ENCODE results near the gene PPIL3. TPM values are rescaled to one million over a fixed set of nuclear protein-coding genes. Genes with fewer than 3 reads are reported as not detected.

Gene PPIL3
- total and polyA plus RNA-seq, 2 donors (not counting 3 experiments of a cell fraction or from before 2014, with no cell fraction given): 25.0 to 27.1 TPM

DNA sequence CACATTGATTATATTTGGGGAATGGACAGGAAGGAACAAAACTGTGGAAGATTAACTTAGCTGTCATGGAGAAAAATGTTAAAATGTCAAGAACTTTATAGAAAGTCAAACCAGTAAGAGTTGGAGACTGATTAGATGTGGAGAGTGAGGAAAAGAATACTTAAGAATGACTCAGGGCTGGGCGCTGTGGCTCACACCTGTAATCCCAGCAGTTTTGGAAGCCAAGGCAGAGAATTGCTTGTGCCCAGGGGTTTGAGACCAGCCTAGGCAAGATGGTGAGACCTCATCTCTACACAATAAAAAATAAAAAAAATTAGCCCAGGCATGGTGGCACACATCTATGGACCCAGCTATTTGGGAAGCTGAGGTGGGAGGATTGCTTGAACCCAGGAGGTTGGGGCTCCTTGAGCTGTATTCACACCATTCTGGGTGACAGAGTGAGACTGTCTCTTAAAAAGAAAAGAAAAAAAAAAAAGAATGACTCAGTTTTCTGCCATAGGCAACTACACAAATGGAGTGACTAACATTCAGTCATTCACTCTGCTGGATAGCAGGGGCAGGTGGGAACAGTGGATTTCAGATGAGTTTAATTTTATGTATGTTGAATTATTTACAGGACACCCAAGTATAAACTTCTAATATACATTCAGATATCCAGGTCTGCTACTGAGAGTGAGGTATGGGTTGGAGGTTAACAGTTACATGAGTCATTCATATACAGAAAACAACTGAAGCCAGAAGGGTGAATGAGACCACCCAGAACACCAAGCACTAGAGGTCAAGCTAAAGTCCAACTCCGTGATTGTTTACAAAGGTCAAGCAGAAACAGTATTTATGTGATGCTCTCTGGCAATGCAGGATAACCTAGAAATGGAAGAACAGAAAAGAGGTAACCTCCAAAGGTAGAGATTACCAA is 40.7 kb upstream of the PPIL3 start:
- no peaks in the 10 kb centered on the region for H3K9me3 ChIP-seq (replicated peaks; ENCODE audit: control insufficient read depth, insufficient read depth, low read length)
- POLR2A ChIA-PET: interaction anchor here (0.6 to 0.7 kb wide), 2 partner anchors 12 to 28 kb away, joined by 3 to 4 read pairs; no protein-coding TSS in a partner anchor
- BruUV-seq (replicated peaks): no TSS peak
- H4K20me1 ChIP-seq (replicated peaks; ENCODE audit: control insufficient read depth, extremely low read depth, insufficient read depth, low read length): no peaks in the 10 kb centered on the region
- DNase-seq (ENCODE audit: low read depth, low spot score) (no peak), FAIRE-seq (no peak)
- H2AFZ ChIP-seq (ENCODE audit: low read depth, low read length): no peak overlapping the region
- TF ChIP-seq, protein P1, sequence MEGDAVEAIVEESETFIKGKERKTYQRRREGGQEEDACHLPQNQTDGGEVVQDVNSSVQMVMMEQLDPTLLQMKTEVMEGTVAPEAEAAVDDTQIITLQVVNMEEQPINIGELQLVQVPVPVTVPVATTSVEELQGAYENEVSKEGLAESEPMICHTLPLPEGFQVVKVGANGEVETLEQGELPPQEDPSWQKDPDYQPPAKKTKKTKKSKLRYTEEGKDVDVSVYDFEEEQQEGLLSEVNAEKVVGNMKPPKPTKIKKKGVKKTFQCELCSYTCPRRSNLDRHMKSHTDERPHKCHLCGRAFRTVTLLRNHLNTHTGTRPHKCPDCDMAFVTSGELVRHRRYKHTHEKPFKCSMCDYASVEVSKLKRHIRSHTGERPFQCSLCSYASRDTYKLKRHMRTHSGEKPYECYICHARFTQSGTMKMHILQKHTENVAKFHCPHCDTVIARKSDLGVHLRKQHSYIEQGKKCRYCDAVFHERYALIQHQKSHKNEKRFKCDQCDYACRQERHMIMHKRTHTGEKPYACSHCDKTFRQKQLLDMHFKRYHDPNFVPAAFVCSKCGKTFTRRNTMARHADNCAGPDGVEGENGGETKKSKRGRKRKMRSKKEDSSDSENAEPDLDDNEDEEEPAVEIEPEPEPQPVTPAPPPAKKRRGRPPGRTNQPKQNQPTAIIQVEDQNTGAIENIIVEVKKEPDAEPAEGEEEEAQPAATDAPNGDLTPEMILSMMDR (IDR thresholded peaks at IDR 0.05; ENCODE audit: extremely low read depth in 1 of 2, insufficient read depth in 1 of 2, low read depth in 1 of 2, low read length in 2 of 2): no peak
- TF ChIP-seq, protein P2, sequence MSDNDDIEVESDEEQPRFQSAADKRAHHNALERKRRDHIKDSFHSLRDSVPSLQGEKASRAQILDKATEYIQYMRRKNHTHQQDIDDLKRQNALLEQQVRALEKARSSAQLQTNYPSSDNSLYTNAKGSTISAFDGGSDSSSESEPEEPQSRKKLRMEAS (IDR thresholded peaks at IDR 0.05; ENCODE audit: insufficient read depth, insufficient read length): no peak
- TF ChIP-seq FOS (IDR thresholded peaks at IDR 0.05; ENCODE audit: borderline replicate concordance, insufficient read depth, low read length) (no peak), MYC (IDR thresholded peaks at IDR 0.05; ENCODE audit: low read depth, low read length) (no peak), EZH2 (IDR thresholded peaks at IDR 0.05; ENCODE audit: borderline replicate concordance, low read depth, low read length, severe bottlenecking) (no peak), GATA2 (IDR thresholded peaks at IDR 0.05; ENCODE audit: insufficient read depth, insufficient read length, low read depth, low read length) (no peak), POLR2AphosphoS5 (IDR thresholded peaks at IDR 0.05; ENCODE audit: insufficient read depth, low read depth, low read length) (no peak), POLR2A (IDR thresholded peaks at IDR 0.05; ENCODE audit: low read depth, low read length) (no peak), JUN (IDR thresholded peaks at IDR 0.05; ENCODE audit: borderline replicate concordance, insufficient read depth, insufficient read length, low read depth) (no peak)
- intact Hi-C loops (cut with micrococcal nuclease): no loop called here
- H3K79me2 ChIP-seq (ENCODE audit: control insufficient read depth, insufficient read depth, low read length): no peaks in the 10 kb centered on the region
- no peak overlapping the region for H3K4me2 ChIP-seq (ENCODE audit: insufficient read depth, low read length)
- H3K9ac ChIP-seq (replicated peaks; ENCODE audit: extremely low read depth, insufficient read depth, low read length): no peak overlapping the region
- H3K4me1 ChIP-seq (ENCODE audit: control insufficient read depth, extremely low read depth, insufficient read depth, low read length): no peaks in the 10 kb centered on the region
- CTCF ChIA-PET: interaction anchor here (0.8 to 1.8 kb wide), 3 partner anchors 47 to 248 kb away, joined by 3 to 6 read pairs (median 3); no protein-coding TSS in a partner anchor
- H3K4me3 ChIP-seq (replicated peaks in 1 of 3; ENCODE audit: insufficient read depth in 1 of 3, low read depth in 1 of 3, low read length in 3 of 3): no peak overlapping the region
- H3K36me3 ChIP-seq (ENCODE audit: control insufficient read depth in 2 of 2, extremely low read depth in 1 of 2, insufficient read depth in 2 of 2, low read length in 2 of 2): peaks cover 7 to 22% of the 10 kb centered on the region in 2 experiments
- dilution Hi-C loops (cut with MboI; ENCODE audit: extremely low pct_ligation_motif_present, low sequenced_read_pairs): no loop called here
- H3K27ac ChIP-seq (ENCODE audit: insufficient read depth, low read depth, low read length): no peak overlapping the region
- no peaks in the 10 kb centered on the region for H3K9me1 ChIP-seq (replicated peaks; ENCODE audit: control insufficient read depth, extremely low read depth, insufficient read depth, low read length)
- H3K27me3 ChIP-seq (ENCODE audit: control insufficient read depth in 2 of 2, insufficient read depth in 2 of 2, low read length in 2 of 2): no peaks in the 10 kb centered on the region
